Activated naive CD4-positive, alpha-beta T cell treated with anti-CD3 and anti-CD28 coated beads for 36 hours (primary cell): ENCODE data around the gene CORO1C. TPM values are rescaled to one million over a fixed set of nuclear protein-coding genes. Genes with fewer than 3 reads are reported as not detected.
A peak's percentile ranks its signal among the peaks of the same experiment; 100 is the strongest.
"Not testable (repeated sequence)": the region's sequence is repeated elsewhere in the genome, so short reads cannot be mapped to it uniquely, and the experiment has no call there.

Source experiments
- CTCF ChIA-PET: fragments of 350-600 bp; sonication (Branson Sonifier 250); formaldehyde crosslinking; loops from one replicate; lab custom pipeline; 2021; ENCODE audit warnings: antibody characterized with exemption; lab: Charles Lee
- DNase-seq: peaks from one replicate; pipeline ENCODE4 v3.0.0-alpha.2; 2020
- H3K27ac Mint-ChIP-seq: one replicate; pipeline ENCODE4 v1.8.0; 2021; ENCODE audit warnings: mild to moderate bottlenecking, mixed read lengths
- H3K27me3 Mint-ChIP-seq: one replicate; pipeline ENCODE4 v1.8.0; 2021; ENCODE audit warnings: low read depth, mixed read lengths
- H3K36me3 Mint-ChIP-seq: one replicate; pipeline ENCODE4 v1.8.0; 2021; ENCODE audit warnings: low read depth, mixed read lengths
- H3K4me1 Mint-ChIP-seq: one replicate; pipeline ENCODE4 v1.8.0; 2021; ENCODE audit warnings: low read depth, mixed read lengths
- H3K4me3 Mint-ChIP-seq: one replicate; pipeline ENCODE4 v1.8.0; 2021; ENCODE audit warnings: mild to moderate bottlenecking, moderate library complexity, mixed read lengths
- H3K9me3 Mint-ChIP-seq: one replicate; pipeline ENCODE4 v1.8.0; 2021; ENCODE audit warnings: mixed read lengths
- intact Hi-C: fragments of 100-400 bp; cut with micrococcal nuclease; formaldehyde crosslinking; loops from one replicate; pipeline ENCODE4 v1.15.1; 2023
- total RNA-seq, 2 experiments: library from RNA; stranded (reverse); gene quantifications; one replicate each; pipeline ENCODE4 v1.2.3, GENCODE V29; 2021

Gene CORO1C
- total RNA-seq, 2 experiments from 2014 or later: 36.4 to 43.7 TPM

- DNase-seq, CTCF ChIA-PET, H3K9me3 Mint-ChIP-seq, H3K27me3 Mint-ChIP-seq, H3K27ac Mint-ChIP-seq, H3K4me3 Mint-ChIP-seq, H3K4me1 Mint-ChIP-seq, H3K36me3 Mint-ChIP-seq, intact Hi-C loops: not testable (repeated sequence)
Measured at GRCh38 chr12:108751003-108751402, 19.7 kb upstream of the CORO1C start.

GRCh38 chr12:108750526-108750925 is 19.2 kb upstream of the CORO1C start:
- no peak overlapping the region for H3K27ac Mint-ChIP-seq

GRCh38 chr12:108747563-108747962 is 16.2 kb upstream of the CORO1C start:
- DNase-seq: no peak
- no peaks in the 10 kb centered on the region for H3K36me3 Mint-ChIP-seq
- no peaks in the 10 kb centered on the region for H3K27me3 Mint-ChIP-seq
- no peak overlapping the region for H3K27ac Mint-ChIP-seq
- CTCF ChIA-PET: interaction anchor here (0.7 kb wide), 1 partner anchor 75 kb away, joined by 4 read pairs; no protein-coding TSS in a partner anchor
- no peak overlapping the region for H3K4me3 Mint-ChIP-seq
- intact Hi-C loops: no loop called here
- peaks cover 1% of the 10 kb centered on the region for H3K9me3 Mint-ChIP-seq
- no peaks in the 10 kb centered on the region for H3K4me1 Mint-ChIP-seq

More at GRCh38 chr12:108750526-108750925, 19.2 kb upstream of the CORO1C start:
- DNase-seq: no peak
- no peaks in the 10 kb centered on the region for H3K27me3 Mint-ChIP-seq
- H3K4me1 Mint-ChIP-seq: no peaks in the 10 kb centered on the region
- H3K36me3 Mint-ChIP-seq: no peaks in the 10 kb centered on the region
- peaks cover 1% of the 10 kb centered on the region for H3K9me3 Mint-ChIP-seq
- CTCF ChIA-PET: no interaction called here
- intact Hi-C loops: no loop called here
- H3K4me3 Mint-ChIP-seq: no peak overlapping the region

GRCh38 chr12:108745641-108746040 is 14.3 kb upstream of the CORO1C start:
- no peaks in the 10 kb centered on the region for H3K36me3 Mint-ChIP-seq
- no peak for DNase-seq
- H3K27ac Mint-ChIP-seq: no peak overlapping the region
- H3K27me3 Mint-ChIP-seq: no peaks in the 10 kb centered on the region
- H3K4me1 Mint-ChIP-seq: no peaks in the 10 kb centered on the region
- H3K4me3 Mint-ChIP-seq: no peak overlapping the region
- H3K9me3 Mint-ChIP-seq: peaks cover 1% of the 10 kb centered on the region
- intact Hi-C loops: no loop called here
- CTCF ChIA-PET: no interaction called here

- intact Hi-C loops: no loop called here
- Mint-ChIP-seq H3K4me3 (no peak overlapping the region), H3K27me3 (no peaks in the 10 kb centered on the region), H3K27ac (no peak overlapping the region), H3K36me3 (no peaks in the 10 kb centered on the region), H3K4me1 (no peaks in the 10 kb centered on the region), H3K9me3 (peaks cover 1% of the 10 kb centered on the region)
- no peak for DNase-seq
- CTCF ChIA-PET: no interaction called here
Measured at GRCh38 chr12:108744021-108744897, 12.9 kb upstream of the CORO1C start.

- DNase-seq: no peak
- Mint-ChIP-seq H3K9me3 (no peaks in the 10 kb centered on the region), H3K4me3 (no peak overlapping the region), H3K27ac (no peak overlapping the region), H3K4me1 (peaks cover 10% of the 10 kb centered on the region), H3K36me3 (no peaks in the 10 kb centered on the region), H3K27me3 (no peaks in the 10 kb centered on the region)
- CTCF ChIA-PET: interaction anchor here (0.6 kb wide), 2 partner anchors 19 to 91 kb away, joined by 3 read pairs; no protein-coding TSS in a partner anchor
- intact Hi-C loops: no loop called here
Measured at GRCh38 chr12:108738170-108738569, 6.9 kb upstream of the CORO1C start.

GRCh38 chr12:108735855-108736254 is 4.5 kb upstream of the CORO1C start:
- no peaks in the 10 kb centered on the region for H3K36me3 Mint-ChIP-seq
- no peak overlapping the region for H3K4me3 Mint-ChIP-seq
- no peaks in the 10 kb centered on the region for H3K27me3 Mint-ChIP-seq
- CTCF ChIA-PET: interaction anchor here (0.6 to 1.5 kb wide), 2 partner anchors 69 to 192 kb away, joined by 3 to 4 read pairs; no protein-coding TSS in a partner anchor
- H3K9me3 Mint-ChIP-seq: no peaks in the 10 kb centered on the region
- DNase-seq: no peak
- H3K4me1 Mint-ChIP-seq: peaks cover 16% of the 10 kb centered on the region
- intact Hi-C loops: no loop called here
- H3K27ac Mint-ChIP-seq: no peak overlapping the region

GRCh38 chr12:108734200-108734906 is 3.0 kb upstream of the CORO1C start:
- CTCF ChIA-PET: interaction anchor here (0.7 to 1.5 kb wide), 2 partner anchors 68 to 88 kb away, joined by 3 to 4 read pairs; no protein-coding TSS in a partner anchor

GRCh38 chr12:108733230-108733531 is 1.9 kb upstream of the CORO1C start:
- H3K27ac Mint-ChIP-seq, H3K36me3 Mint-ChIP-seq, H3K27me3 Mint-ChIP-seq, H3K9me3 Mint-ChIP-seq, DNase-seq, H3K4me3 Mint-ChIP-seq, intact Hi-C loops: not testable (repeated sequence)
- CTCF ChIA-PET: interaction anchor here (0.8 to 1.3 kb wide), 2 partner anchors 68 to 70 kb away, joined by 3 to 8 read pairs; no protein-coding TSS in a partner anchor
- H3K4me1 Mint-ChIP-seq: peaks cover 31% of the 10 kb centered on the region

More at GRCh38 chr12:108734200-108734906, 3.0 kb upstream of the CORO1C start:
- Mint-ChIP-seq H3K4me1 (peaks cover 28% of the 10 kb centered on the region), H3K27ac (no peak overlapping the region), H3K36me3 (no peaks in the 10 kb centered on the region), H3K4me3 (no peak overlapping the region), H3K9me3 (no peaks in the 10 kb centered on the region), H3K27me3 (no peaks in the 10 kb centered on the region)
- intact Hi-C loops: no loop called here
- peak; percentile 43 for DNase-seq

- Mint-ChIP-seq H3K9me3 (no peaks in the 10 kb centered on the region), H3K27ac (no peak overlapping the region), H3K27me3 (no peaks in the 10 kb centered on the region), H3K4me3 (peak overlapping the region; percentile 89), H3K36me3 (no peaks in the 10 kb centered on the region), H3K4me1 (peaks cover 29% of the 10 kb centered on the region)
- CTCF ChIA-PET: interaction anchor here (0.6 to 1.3 kb wide), 6 partner anchors 34 to 165 kb away, joined by 3 to 8 read pairs (median 3); no protein-coding TSS in a partner anchor
- no peak for DNase-seq
- intact Hi-C loops: loop anchor here (1.0 kb wide), 1 partner anchor 217 kb away; the partner anchor contains the start of gene FICD
Measured at GRCh38 chr12:108732489-108733229, 1.3 kb upstream of the CORO1C start.

- peak overlapping the region; percentile 89 for H3K4me3 Mint-ChIP-seq
- H3K27ac Mint-ChIP-seq: peak overlapping the region; percentile 87
- H3K4me1 Mint-ChIP-seq: peaks cover 29% of the 10 kb centered on the region
- peak; percentile 98 for DNase-seq
- H3K9me3 Mint-ChIP-seq: no peaks in the 10 kb centered on the region
- intact Hi-C loops: loop anchor here (1.0 to 2.0 kb wide), 12 partner anchors 41 to 422 kb away; partner anchors contain the start of genes ALKBH2, FICD, ISCU and SSH1
- CTCF ChIA-PET: interaction anchor here (0.6 to 1.9 kb wide), 6 partner anchors 33 to 165 kb away, joined by 3 to 8 read pairs (median 4); no protein-coding TSS in a partner anchor
- H3K36me3 Mint-ChIP-seq: no peaks in the 10 kb centered on the region
- no peaks in the 10 kb centered on the region for H3K27me3 Mint-ChIP-seq
Measured at GRCh38 chr12:108731866-108732461, 646 bp upstream of the CORO1C start.
